Skin of body (tissue), 2 donors: ENCODE results near the gene OR8G5. TPM values are rescaled to one million over a fixed set of nuclear protein-coding genes. Genes with fewer than 3 reads are reported as not detected.
"Not testable (repeated sequence)": the region's sequence is repeated elsewhere in the genome, so short reads cannot be mapped to it uniquely, and the experiment has no call there.

ENCODE experiments used
- DNase-seq: peaks from one replicate; lab custom pipeline; 2025; lab: John Stamatoyannopoulos, UW
- total RNA-seq: library from RNA; depleted of rRNA; stranded (reverse); fragments of >200 nt; gene quantifications from one replicate; pipeline ENCODE4 v1.2.3, GENCODE V29; 2014

Gene OR8G5, protein sequence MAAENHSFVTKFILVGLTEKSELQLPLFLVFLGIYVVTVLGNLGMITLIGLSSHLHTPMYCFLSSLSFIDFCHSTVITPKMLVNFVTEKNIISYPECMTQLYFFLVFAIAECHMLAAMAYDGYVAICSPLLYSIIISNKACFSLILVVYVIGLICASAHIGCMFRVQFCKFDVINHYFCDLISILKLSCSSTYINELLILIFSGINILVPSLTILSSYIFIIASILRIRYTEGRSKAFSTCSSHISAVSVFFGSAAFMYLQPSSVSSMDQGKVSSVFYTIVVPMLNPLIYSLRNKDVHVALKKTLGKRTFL
- total RNA-seq, result not detected

DNA sequence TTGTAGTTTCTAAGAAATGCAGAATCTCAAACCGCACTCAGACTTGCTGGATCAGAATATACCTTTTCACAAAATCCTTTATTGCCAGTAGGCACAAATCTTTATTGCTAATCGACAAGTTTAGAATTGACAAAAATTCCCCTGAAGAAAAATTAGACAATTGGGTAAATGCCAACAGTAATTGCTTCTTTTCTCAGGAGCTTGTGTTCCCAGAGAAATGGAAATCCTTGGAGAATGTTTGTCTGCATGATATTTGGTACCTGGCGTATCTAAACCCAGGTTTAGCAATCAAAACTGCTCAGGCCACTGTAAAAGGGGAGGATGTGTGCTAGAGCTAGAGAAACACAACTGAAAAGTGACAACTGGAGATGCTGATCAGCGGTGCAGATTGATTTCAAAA is at the start of gene OR8G5:
Gene OR8G5, plus strand, starts transcription at position 301 of the 400 bp plus-strand sequence. CDS start 8,556 bp downstream, outside the sequence.
- no peak for DNase-seq

DNA sequence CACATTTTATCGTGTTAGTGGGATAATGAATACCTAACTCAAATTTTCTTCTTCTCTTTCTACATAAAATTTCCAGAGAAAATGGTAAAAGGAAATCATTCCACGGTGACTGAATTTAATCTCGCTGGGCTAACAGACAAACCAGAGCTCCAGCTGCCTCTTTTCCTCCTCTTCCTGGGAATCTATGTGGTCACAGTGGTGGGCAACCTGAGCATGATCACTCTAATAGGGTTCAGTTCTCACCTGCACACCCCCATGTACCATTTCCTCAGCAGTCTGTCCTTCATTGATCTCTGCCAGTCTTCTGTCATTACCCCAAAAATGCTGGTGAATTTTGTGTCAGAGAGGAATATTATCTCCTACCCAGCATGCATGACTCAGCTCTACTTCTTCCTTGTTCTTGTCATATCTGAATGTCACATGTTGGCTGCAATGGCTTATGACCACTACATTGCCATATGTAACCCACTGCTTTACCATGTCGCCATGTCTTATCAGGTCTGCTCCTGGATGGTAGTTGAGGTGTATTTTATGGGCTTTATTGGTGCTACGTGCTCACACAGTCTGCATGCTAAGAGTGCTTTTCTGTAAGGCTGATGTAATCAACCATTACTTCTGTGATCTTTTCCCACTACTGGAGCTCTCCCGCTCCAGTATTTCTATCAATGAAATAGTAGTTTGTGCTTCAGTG is 48.9 kb upstream of the OR8G5 start:
- no peak for DNase-seq

DNA sequence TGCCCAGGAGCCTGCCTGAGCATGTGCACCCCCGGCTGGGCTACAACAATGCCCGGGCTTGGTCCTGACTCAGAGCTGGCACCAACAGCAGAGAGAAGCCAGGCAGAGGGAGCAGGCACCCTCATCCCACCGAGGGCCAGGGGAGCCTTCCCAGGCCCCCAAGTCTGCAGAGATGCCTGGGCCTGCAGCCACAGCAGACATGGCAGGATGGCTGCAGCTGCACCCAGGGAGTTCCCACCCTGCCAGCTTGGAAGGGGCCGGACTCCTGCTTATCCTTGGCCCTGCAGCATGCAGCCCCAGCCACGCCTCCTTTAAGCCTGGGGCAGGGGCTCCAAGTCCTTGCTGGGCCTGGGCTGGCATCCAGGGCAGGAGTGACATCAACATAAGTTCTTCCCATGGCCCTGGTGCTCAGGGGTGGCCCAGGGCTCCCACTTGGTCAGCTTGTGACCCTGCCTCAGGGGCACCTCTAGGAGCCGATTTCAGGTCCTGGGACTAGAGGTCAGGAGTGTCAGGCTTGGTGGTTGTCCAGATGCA is 46.3 kb upstream of the OR8G5 start:
- no peak for DNase-seq

DNA sequence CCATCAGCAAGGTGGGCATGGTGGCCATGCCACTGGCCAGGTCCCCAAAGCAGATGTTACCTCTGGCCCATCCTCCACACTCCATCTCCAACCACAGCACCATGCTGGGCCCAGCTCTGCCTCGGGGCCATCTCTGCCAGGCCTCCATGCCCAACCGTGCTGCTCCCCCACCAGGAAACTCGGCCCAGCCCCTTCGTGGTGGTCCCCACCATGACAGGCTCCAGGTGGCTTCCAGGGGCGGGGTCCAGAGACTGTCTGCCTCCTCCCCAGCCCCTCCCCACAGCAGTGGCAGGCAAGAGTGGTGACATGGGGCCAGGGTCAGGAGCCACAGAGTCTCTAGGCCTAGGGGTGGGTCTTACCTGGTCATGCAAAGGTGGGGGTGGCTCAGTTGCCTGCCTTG is 45.8 kb upstream of the OR8G5 start:
- DNase-seq, result no peak

DNA sequence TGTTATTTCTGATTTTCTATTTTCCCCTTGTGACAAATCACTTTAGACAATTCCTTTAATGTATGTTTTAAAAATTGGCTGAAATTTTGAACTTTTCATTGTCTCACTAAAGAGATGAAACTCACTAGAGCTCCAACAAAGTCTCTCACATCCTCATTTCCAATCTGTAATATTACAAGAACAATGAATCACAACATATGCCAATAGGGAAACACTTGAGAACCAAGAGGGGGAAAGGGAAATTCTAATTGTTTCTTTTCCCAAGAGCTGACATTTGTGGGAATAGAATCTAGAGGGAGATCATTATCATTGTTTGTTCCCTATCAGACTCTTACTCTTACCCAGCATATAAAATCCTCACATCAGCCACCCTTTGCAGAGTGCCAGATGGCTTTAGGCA is 44.9 kb upstream of the OR8G5 start:
- DNase-seq, result no peak

DNA sequence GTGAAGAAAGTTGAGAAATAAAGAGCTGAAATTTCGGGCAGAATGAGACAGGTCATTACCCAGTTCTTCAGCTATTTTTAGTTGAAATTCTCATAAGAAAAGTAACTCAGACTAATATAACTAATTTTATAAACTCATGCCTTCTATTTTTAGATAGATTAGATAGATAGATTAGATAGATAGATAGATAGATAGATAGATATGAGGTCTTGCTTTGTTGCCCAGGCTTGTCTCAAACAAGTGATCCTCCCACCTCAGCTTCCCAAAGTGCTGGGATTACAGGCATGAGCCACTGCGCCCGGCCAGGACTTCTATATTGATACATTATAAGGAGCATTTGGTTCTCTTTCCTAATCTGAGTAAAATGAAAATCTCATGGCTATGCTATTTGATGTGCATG is 42.1 kb upstream of the OR8G5 start:
- no peak for DNase-seq

DNA sequence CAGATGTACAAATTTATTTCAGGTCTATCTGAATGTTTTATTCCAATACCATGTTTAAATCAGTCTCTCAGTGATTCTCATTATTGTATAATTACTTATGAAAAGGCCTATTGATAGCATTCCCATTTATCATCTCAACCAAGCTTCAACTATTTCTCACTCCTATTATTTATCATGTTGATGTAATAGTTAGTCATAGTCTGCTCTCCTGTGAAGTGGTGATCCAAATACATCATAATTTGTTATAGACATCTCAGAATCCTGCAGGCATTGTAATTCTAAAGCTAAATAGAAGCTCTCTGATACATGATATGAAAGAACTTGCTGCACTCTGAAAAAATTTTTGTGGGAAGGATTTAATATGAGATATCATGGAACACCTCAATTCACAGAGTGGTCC is 37.0 kb upstream of the OR8G5 start:
- DNase-seq, result no peak

DNA sequence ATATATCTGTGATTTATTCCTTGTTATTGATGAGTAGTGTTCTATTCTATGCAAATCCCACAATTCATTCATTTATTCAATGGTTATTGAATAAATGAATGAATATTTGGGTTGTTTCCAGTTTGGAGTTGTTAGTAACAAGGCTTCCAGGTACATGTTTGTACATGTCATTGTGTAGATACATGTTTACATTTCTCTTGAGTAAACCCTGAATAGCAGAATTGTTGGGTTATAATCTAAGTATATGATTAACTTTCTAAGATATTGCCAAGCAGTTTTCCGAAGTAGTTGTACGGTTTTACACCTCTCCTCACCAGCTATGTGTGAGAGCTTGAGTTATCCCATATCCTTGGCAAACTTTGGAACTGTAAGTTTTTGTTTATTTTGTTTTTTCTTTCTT is 33.8 kb upstream of the OR8G5 start:
- DNase-seq, result no peak

DNA sequence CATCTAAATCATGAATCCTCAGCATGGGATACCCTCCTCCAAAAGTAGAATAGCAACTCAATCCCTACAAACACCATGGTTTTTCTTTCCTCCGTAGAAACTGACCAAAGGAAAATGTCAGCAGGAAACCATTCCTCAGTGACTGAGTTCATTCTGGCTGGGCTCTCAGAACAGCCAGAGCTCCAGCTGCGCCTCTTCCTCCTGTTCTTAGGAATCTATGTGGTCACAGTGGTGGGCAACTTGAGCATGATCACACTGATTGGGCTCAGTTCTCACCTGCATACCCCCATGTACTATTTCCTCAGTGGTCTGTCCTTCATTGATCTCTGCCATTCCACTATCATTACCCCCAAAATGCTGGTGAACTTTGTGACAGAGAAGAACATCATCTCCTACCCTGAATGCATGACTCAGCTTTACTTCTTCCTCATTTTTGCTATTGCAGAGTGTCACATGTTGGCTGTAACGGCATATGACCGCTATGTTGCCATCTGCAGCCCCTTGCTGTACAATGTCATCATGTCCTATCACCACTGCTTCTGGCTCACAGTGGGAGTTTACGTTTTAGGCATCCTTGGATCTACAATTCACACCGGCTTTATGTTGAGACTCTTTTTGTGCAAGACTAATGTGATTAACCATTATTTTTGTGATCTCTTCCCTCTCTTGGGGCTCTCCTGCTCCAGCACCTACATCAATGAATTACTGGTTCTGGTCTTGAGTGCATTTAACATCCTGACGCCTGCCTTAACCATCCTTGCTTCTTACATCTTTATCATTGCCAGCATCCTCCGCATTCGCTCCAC is 31.4 kb upstream of the OR8G5 start:
- not testable (repeated sequence) for DNase-seq

DNA sequence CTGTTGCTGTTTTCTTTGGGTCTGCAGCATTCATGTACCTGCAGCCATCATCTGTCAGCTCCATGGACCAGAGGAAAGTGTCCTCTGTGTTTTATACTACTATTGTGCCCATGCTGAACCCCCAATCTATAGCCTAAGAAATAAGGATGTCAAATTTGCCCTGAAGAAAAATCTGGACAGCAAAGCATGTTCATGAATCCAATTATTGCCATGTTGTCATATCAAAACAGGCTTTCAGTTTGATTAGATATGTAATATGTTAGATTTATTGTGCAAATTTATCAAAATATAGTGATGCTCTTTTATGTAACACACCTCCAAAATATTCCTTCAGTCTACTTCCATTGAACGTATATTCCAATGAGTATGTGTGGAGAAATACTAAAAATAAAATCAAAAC is 30.7 kb upstream of the OR8G5 start:
- no peak for DNase-seq

DNA sequence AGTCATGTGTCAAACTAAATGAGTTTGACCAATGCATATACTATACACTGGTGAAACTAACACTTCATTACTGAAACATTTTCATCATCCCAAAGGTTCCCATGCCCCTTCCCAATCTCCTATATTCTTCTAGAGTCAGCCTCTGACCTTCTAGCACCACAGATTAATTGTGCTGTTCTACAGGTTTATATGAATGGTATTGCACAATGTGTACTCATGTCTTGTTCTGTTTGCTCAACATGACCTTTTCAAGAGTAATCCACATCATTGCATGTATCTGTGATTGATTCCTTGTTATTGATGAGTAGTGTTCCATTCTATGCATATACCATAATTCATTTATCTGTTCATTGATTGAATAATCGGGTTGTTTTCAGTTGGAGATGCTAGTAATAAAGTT is 22.8 kb upstream of the OR8G5 start:
- no peak for DNase-seq

DNA sequence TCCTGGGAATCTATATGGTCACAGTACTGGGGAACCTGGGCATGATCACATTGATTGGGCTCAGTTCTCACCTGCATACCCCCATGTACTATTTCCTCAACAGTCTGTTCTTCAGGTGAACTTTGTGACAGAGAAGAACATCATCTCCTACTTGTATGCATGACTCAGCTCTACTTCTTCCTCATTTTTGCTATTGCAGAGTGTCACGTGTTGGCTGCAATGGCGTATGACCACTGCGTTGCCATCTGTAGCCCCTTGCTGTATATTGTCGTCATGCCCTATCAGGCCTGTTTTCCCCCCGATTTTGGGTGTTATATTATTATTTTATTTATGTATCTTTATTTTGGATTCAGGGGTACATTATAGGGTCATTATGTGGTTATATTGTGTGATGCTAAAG is 17.7 kb upstream of the OR8G5 start:
- DNase-seq, result no peak

DNA sequence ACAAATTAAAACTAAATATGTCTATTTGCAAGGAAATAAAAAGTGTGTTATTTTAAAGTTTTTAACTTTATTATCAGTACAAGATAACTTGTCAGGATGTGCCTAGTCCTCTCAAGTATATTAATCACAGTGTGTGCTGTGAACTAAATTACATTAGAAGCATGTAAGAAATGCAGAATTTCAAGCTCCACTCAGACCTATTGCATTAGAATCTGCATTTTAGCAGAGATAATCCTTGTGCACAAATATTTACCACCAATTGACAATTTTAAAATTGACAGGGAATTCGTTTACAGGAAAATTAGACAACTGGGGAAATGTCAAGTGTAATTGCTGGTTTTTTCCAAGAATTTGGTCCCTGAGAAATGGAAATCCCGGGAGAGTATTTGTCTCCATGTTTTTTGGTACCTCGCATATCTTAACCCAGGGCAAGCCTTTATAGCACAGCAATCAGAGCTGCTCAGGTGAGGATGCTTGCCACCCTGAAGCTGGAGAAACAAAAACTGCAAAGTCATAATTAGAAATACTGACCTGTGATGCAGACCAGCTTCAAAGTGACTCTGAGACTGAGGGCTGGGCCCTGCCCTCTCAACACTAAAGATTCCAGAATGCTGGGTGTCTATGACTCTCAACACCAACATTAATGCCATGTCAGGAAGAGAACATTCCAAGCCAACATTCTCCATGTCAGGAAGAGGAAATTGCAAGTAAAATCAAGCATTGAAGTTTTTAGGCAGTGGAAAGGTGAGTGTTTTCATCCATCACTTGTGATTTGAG is 15.4 kb upstream of the OR8G5 start, which contains the start of gene OR8G1:
Gene OR8G1, plus strand, starts transcription at position 475 of the 777 bp plus-strand sequence. CDS start 8,581 bp downstream, outside the sequence.
- DNase-seq, result no peak

DNA sequence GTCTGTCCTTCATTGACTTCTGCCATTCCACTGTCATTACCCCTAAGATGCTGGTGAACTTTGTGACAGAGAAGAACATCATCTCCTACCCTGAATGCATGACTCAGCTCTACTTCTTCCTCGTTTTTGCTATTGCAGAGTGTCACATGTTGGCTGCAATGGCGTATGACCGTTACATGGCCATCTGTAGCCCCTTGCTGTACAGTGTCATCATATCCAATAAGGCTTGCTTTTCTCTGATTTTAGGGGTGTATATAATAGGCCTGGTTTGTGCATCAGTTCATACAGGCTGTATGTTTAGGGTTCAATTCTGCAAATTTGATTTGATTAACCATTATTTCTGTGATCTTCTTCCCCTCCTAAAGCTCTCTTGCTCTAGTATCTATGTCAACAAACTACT is 6.3 kb upstream of the OR8G5 start:
- not testable (repeated sequence) for DNase-seq

DNA sequence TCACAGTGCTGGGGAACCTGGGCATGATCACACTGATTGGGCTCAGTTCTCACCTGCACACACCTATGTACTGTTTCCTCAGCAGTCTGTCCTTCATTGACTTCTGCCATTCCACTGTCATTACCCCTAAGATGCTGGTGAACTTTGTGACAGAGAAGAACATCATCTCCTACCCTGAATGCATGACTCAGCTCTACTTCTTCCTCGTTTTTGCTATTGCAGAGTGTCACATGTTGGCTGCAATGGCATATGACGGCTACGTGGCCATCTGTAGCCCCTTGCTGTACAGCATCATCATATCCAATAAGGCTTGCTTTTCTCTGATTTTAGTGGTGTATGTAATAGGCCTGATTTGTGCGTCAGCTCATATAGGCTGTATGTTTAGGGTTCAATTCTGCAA is 8.9 kb downstream of the OR8G5 start:
- DNase-seq, result not testable (repeated sequence)

DNA sequence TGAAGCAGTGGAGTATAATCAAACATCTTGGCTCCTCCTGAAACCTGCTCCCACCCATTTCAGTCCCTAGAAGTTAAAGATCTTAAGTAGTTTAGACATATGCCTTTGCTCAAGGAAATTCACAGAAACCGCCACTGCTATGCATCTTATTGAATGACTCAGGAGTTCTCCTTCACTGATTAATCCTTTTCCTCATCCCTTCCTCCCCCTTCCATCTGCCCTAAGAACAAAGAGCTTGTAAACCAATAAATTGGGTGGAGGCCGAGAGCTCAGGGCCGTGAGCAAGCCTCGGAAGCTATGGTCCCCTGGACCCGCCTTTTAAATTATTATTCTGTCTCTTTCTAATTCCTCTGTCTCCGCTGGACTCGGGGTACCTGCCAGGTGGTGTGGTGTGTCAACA is 14.7 kb downstream of the OR8G5 start:
- DNase-seq, result not testable (repeated sequence)

DNA sequence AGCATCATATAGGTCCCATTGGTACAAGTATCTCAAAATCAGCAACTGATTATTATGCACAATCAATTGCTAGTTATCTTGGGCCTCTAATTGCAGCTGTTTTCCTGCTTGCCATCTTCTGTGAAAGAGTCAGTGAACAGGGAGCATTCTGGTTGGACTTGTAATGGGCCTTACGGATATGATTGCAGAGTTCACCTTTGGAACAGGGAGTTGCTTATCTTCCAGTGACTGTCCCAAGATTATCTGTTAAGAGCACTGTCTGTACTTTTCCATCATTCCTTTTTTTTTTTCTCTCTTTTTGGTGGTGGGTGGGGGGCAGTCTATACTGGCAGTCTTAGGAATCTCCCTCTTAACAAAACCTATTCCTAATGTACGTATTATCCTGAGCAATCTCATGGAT is 17.8 kb downstream of the OR8G5 start:
- no peak for DNase-seq

DNA sequence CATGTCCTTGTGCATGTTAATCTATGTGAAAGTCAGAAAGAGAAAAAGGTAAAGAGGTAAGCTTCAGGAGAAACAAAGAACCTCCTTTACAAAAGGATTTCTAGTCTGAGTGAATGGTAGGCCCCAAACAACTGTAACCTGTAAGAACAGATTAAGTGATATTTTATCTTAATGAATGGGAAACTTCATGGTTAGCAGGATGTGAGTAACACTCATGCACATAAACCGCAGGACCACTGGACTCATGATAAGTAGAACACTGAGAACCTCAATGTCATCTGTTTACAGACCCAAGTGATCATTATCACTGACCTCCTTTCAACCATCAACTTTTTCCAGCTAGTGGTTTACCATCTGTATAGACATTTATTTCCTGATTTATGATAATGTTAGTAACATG is 19.9 kb downstream of the OR8G5 start:
- no peak for DNase-seq

DNA sequence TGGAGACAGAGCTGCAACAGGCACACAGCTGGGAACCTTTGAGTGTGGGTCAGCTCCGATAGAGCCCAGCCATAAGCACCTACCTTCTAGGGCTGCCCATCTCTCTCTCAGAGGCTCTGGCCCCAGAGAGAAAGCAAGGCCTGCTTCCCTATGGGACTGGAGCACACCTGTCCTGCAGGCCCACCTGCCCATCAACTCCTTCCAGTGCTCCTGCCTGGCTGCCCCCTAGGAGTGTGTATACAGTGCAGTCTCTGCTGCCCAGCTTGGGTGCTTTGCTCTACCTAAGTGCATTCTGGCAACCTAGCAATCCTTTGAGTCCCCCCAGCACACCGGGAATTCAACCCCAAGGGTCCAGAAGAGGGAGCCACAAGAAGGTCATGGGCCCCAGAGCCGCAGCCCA is 21.0 kb downstream of the OR8G5 start:
- no peak for DNase-seq

DNA sequence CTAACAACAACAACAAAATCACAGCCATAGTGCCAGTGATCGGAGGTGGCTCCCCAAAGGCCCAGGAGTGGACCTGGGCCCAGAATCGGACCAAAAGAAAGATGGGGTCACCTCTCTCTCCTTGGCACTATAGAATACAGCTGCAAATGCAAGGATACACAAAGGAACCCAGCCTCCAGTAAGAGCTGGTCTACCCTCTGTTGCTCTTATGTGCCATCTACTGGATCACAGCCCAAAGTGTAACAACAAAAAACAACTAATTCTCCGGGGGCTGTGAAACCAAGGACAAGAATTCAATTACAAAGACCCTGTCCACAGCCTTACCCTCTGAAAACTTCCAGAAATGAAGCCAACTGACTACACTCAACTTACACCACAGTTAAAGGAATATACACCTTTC is 21.6 kb downstream of the OR8G5 start:
- DNase-seq, result no peak

DNA sequence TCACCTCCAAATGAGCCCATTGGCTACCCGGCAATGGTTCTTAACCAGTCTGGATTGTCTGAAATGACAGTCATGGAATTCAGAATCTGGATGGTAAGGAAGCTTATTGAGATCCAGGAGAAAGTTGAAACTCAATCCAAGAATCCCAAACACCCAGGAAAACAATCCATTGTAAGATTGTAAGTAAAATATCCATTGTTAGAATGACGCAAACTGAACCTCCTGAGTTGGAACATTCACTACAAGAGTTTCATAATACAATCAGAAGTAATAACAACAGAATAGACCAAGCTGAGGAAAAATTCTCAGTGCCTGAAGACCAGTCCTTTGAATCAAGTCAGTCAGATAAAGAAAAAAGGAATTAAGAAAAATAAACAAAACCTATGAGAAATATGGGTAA is 22.1 kb downstream of the OR8G5 start:
- DNase-seq, result no peak
